ENCODE results near the gene PKNOX1.
"Not testable (repeated sequence)": the region's sequence is repeated elsewhere in the genome, so short reads cannot be mapped to it uniquely, and the experiment has no call there.

Gene PKNOX1

DNA sequence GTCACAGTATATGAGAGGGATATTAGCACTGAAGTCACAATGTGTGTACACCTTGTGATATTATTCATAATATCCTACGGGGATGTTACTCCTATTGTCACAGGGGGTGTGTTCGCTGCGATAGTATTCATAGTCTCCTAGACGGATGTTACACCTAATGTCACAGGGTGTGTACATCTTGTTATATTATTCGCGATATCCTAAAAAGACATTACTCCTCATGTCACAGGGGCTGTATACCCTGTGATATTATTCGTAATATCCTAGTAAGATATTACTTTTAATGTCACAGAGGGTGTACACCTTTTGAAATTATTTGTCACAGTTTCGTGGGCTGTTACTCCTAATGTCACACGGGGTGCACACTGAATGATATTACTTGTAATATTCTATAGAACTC is 23.2 kb upstream of the PKNOX1 start:
- DNase-seq (ENCODE audit: low read depth in 2 of 3, low spot score in 1 of 3), result not testable (repeated sequence)

DNA sequence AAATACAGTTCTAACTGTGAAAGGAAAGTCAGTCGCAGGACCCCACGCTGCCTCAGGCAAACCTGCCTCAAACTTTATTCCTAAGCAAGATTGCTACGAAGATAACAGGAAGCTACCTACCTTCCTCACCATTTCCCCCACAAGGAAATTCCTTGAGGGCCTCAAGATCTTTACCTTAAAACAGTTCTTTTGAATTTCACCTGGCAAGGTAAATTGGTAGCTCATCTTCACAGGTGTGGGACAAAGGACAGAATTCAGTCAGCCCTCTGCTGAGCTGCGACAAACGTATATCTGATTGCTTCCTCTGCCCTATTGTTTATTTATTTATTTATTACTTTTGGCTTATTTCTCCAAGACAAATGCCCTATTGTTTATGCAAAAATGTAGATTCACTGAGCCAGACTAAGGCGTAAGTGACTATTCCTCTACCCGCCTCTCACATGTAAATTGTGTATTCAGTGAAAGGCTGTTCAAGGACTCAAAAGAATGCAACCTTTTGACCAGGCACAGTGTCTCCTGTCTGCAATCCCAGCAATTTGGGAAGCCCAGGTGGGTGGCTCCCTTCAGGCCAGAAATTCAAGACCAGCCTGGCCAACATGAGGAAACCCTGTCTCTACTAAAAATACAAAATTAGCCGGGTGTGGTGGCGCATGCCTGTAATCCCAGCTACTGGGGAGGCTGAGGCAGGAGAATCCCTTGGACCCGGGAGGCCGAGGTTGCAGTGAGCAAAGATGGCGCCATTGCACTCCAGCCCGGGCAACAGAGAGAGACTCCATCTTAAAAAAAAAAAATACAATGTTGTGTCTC is 17.3 kb upstream of the PKNOX1 start:
- DNase-seq (ENCODE audit: low read depth in 2 of 3, low spot score in 1 of 3), result no peak

DNA sequence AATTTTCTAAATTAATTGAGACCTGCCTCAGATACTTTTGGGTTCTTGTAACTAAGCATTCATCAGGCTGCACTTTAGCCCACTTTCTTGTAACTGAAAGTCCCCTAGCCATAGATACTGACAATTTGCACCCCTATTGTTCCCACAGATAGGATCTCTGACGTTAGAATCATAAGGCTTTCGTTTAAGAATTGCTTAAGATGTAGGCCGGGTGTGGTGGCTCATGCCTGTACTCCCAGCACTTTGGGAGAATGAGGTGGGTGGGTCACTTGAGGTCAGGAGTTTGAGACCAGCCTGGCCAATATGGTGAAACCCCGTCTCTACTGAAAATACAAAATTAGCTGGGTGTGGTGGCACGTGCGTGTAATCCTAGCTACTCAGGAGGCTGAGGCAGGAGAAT is 16.2 kb upstream of the PKNOX1 start:
- not testable (repeated sequence) for DNase-seq (ENCODE audit: low read depth in 2 of 3, low spot score in 1 of 3)

DNA sequence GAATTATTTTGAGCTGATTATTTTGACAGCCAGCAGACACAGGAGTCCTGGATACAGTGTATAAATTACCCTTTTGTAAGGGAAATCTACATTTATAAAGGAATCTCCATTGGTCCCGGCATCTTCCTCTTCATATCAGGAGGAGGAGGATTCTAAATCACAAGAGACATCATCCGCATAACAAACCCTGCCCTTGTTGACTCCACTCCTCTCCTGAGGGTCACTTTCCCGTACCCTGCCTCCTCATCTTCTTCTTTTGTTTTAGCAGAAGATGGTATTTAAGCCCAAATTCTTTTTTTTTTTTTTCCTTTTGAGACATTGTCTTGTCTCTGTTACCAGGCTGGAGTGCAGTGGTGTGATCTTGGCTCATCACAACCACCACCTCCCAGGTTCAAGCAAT is 14.6 kb upstream of the PKNOX1 start:
- no peak for DNase-seq (ENCODE audit: low read depth in 2 of 3, low spot score in 1 of 3)

- no peak for DNase-seq (ENCODE audit: low read depth in 2 of 3, low spot score in 1 of 3)
Measured at GRCh38 chr21:42962380-42963007, 11.9 kb upstream of the PKNOX1 start.

DNA sequence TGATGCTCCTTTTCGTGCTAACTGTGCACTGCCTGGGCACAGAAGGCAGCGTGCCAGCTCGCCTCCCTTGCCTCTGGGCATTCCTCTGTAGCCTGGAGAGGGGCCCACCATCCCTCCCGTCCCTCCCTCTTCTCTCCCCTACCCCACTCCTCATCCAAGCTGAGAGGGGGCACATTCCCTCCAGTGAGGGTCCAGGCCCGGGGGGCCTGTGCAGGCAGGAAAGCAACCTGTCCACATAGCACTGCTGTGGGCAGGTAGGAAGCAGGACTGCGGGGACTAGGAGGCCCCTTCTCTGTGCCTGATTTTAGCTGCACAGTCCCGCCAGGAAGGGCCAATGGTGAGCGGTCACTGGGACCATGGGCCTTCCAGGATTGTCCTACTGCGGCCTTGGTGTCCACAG is 10.3 kb upstream of the PKNOX1 start:
- DNase-seq (ENCODE audit: low read depth in 2 of 3, low spot score in 1 of 3), result no peak

- DNase-seq (ENCODE audit: low read depth in 2 of 3, low spot score in 1 of 3), result no peak
Measured at GRCh38 chr21:42964546-42965210, 9.7 kb upstream of the PKNOX1 start.

DNA sequence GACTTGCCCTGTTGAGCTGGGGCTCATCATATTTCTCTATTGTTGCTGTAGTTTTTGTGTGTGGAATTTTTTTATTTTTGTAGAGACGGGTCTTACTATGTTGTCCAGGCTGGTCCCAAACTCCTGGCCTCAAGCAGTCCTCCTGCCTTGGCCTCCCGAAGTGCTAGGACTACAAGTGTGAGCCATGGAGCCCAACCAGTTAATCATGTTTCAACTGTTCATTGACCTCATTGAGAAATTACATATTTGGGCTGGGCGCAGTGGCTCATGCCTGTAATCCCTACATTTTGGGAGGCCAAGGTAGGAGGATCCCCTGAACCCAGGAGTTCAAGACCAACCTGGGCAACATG is 9.2 kb upstream of the PKNOX1 start:
- DNase-seq (ENCODE audit: low read depth in 2 of 3, low spot score in 1 of 3), result no peak

DNA sequence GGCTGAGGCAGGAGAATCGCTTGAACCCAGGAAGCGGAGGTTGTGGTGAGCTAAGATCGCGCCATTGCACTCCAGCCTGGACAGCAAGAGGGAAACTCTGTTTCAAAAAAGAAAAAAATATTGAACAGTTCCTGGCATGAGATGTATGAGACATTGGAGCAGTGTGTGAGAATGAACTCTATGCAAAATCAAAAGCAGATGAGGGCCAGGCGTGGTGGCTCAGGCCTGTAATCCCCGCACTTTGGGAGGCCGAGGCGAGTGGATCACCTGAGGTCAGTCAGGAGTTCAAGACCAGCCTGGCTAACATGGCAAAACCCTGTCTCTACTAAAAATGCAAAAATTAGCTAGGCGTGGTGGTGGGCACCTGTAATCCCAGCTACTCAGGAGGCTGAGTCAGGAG is 6.7 kb upstream of the PKNOX1 start:
- not testable (repeated sequence) for DNase-seq (ENCODE audit: low read depth in 2 of 3, low spot score in 1 of 3)

- DNase-seq (ENCODE audit: low read depth in 2 of 3, low spot score in 1 of 3), result no peak
Measured at GRCh38 chr21:42969193-42969600, 5.2 kb upstream of the PKNOX1 start.

DNA sequence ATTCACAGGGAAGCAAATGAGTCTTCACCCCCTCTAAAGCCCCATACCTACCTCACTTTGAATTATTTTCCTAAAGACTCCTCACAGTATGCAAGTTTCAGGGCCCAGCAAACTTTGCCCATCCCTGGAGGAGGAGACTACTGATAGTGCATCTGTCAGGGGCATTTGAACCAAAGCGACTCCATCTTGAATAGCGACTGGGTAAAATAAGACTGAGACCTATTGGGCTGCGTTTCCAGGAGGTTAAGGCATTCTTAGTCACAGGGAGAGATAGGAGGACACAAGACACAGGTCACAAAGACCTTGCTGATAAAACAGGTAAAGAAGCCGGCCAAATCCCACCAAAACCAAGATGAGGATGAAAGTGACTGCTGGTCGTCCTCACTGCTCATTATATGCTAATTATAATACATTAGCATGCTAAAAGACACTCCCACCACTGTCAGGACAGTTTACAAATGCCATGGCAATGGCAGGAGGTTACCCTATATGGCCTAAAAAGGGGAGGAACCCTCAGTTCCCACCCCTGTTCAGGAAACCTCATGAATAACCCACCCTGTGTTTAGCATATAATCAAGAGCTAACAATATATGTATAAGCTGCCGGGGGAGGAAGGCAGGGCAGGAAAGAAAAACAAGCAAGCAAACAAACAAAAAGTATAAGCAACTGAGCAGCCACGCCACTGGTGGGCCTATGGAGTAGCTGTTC is 3.3 kb upstream of the PKNOX1 start:
- DNase-seq (ENCODE audit: low read depth in 2 of 3, low spot score in 1 of 3), result no peak

GRCh38 chr21:42971897-42972275 is 2.5 kb upstream of the PKNOX1 start:
- DNase-seq (ENCODE audit: low read depth in 2 of 3, low spot score in 1 of 3), result no peak

DNA sequence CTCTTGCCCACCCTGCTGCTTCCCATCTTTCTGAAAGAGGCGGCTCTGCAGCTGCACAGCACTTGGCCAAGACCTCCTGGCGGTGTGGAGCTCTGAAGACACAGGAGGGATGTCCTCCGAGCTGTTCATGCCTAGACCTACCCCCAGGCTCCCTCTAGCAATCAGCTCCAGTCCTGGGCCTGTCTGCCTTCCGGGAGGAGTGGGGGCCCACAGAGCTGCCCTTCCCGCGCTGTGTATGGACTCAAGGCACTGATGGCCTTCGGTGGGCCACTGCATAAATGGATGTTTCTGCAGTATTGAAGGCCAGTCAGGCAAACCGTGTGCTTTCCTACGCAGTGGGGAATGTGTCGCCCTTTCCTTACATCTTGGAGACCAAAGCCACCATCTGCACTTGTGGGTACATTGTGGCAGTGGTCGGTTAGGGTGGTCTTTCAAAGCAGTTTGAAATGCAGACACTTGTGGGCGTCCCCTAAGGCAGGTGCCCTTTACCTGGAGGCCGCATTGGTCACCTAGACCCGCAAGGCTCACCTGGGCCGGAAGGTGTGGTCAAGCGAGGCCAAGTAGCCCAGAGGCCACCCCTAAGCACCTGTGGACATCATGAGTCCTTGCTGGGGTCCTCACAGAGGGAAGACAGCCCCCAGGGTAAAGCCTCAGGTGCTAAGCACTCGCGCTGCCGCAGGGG is 912 bp upstream of the PKNOX1 start:
- DNase-seq (ENCODE audit: low read depth in 2 of 3, low spot score in 1 of 3), result no peak

DNA sequence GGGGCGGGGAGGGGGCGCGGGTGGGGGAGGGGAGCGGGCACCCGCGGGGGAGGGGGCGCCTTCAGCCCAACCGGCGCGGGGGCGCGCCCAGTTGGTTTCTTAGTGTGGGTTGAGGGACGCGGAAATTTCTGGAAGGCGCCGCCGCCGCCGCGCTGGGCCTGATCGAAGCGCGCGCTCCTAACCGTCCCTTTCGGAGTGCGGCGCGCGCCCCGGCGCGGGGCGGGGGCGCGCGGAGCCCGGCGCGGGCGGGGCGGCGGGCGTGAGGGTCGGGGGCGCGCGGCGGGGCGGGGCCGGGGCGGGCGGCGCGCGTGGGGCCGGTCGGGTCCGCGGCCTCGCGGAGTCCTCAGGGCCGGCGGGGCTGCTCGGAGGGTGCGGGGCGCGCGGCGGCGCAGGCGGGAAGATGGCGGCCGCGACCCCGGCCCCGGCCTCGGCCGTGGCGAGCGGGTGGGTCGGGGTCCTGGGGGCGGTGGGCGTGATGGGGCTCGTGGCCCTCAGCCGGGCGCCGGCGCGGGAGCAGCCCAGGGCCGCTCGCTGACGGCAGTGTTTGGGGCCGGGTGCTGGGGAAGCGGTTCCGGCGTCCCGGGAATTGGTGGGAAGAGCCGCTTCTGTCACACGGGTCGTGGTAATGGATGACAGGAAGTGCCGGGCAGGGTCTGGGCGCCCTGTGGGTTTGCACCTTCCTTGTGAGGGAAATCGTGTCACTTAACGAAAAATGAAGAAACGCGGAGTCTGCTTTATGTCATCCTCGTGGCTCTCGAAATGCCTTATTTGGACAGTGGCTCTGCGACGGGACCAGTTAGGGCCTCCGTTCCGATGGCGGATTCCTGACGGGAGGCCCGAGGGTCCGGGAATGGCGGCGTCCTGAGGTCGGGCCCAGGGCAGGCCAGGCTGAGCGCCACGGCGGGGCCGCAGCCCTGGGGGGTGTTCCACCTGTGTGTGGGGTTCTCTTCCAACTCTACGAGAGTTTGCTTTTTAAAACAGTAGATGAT is 764 bp downstream of the PKNOX1 start:
- DNase-seq (ENCODE audit: low read depth in 2 of 3, low spot score in 1 of 3), result peak; percentile 29 to 61 (median 44)

DNA sequence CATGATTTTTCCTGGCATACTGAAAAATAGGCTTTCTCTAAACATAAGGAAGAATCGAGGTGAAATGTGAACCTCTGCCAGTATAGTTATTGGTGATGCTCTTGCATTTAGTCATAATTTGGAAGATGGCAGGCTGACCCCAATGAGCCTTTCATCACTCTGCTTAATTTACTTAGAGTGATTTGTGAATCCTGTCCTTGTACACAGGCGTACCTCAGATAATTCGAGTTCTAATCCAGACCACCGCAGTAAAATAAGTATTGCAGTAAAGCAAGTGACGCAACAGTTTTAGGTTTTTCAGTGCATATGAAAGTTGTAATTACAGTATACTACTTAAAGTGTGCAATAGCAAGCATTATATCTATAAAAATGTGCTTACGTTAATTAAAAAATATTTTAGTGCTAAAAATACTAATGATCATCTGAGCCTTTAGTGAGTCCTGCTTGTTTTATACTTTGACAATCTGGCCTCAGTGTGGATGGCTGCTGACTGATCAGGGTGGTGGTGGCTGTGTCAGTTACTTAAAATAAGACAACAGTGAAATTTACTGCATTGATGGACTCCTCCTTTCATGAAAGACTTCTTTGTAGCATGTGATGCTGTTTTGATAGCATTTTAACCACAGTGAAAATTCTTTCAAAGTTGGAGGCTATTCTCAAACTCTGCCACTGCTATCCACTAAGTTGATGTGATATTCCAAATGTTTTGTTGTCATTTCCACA is 1.7 kb downstream of the PKNOX1 start:
- no peak for DNase-seq (ENCODE audit: low read depth in 2 of 3, low spot score in 1 of 3)

DNA sequence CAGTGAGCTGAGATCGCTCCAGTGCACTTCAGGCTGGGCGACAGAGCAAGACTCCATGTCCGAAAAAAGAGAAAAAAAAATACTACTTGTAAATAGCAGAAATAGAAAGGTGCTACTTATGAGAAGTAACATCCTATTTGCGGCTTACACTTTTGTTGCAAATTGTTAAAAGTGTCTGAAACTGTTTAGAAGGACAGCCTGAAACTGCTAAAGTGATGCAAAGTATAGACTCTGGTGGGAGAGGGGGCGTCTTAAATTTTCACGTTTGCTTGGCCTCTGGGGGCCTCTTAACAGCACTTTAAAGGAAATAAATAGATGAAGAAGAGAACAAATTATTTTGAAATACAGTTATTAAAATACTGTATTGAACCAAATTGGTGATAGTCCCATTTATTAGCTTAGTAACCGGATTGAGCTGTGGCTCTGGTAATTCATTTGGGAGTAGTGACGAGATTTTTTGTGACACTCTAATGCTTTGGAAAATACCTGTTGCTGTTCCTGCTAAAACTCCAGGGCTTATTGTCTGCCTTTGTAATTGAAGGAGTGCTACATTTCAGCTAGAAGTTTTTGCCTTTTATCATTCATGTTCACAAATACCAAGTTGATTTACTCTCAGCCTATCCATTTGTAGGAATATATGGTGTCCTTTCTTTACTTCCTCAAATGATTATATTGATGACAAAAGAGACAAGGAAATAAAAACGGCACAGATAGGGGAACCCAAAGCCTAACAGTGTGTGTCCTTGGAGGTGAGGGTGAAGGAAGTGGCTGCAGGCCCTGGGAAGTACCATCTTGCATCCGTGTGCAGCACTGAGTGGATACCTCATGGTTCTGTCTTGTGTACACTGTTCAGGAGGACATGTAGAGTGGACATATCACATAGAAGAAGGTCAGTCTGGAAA is 6.2 kb downstream of the PKNOX1 start:
- no peak for DNase-seq (ENCODE audit: low read depth in 2 of 3, low spot score in 1 of 3)

- no peak for DNase-seq (ENCODE audit: low read depth in 2 of 3, low spot score in 1 of 3)
Measured at GRCh38 chr21:42981214-42981523, 6.8 kb downstream of the PKNOX1 start.

GRCh38 chr21:42981862-42982261 is 7.5 kb downstream of the PKNOX1 start:
- no peak for DNase-seq (ENCODE audit: low read depth in 2 of 3, low spot score in 1 of 3)

- no peak for DNase-seq (ENCODE audit: low read depth in 2 of 3, low spot score in 1 of 3)
Measured at GRCh38 chr21:42983103-42983502, 8.7 kb downstream of the PKNOX1 start.
